ENCODE results near the gene FAM210A.

FAM210A gene

DNA sequence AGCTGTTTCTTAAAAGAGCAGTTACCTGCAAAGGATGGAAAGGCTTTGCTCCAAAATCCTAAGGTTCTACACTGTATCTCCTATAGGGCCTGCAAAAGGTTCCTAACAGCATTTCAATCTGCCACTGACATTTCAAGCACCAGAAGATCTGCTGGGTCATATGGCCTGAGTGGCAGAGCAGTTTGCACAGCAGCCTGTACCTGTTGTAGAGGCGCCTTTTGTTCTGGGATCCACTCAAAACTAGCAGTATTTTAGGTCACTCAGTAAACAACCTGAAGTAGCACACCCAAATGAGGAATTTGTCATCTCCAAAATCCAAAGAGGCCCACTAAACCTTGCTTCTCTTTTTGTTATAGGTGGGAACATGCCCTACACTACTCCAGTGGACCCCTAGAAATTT lies 6.2 kb downstream of the FAM210A start:
- TF ChIP-seq, protein P1, sequence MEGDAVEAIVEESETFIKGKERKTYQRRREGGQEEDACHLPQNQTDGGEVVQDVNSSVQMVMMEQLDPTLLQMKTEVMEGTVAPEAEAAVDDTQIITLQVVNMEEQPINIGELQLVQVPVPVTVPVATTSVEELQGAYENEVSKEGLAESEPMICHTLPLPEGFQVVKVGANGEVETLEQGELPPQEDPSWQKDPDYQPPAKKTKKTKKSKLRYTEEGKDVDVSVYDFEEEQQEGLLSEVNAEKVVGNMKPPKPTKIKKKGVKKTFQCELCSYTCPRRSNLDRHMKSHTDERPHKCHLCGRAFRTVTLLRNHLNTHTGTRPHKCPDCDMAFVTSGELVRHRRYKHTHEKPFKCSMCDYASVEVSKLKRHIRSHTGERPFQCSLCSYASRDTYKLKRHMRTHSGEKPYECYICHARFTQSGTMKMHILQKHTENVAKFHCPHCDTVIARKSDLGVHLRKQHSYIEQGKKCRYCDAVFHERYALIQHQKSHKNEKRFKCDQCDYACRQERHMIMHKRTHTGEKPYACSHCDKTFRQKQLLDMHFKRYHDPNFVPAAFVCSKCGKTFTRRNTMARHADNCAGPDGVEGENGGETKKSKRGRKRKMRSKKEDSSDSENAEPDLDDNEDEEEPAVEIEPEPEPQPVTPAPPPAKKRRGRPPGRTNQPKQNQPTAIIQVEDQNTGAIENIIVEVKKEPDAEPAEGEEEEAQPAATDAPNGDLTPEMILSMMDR (IDR thresholded peaks at IDR 0.05; ENCODE audit: extremely low read depth, missing control alignments): no peak
- DNase-seq (ENCODE audit: low spot score): no peak

DNA sequence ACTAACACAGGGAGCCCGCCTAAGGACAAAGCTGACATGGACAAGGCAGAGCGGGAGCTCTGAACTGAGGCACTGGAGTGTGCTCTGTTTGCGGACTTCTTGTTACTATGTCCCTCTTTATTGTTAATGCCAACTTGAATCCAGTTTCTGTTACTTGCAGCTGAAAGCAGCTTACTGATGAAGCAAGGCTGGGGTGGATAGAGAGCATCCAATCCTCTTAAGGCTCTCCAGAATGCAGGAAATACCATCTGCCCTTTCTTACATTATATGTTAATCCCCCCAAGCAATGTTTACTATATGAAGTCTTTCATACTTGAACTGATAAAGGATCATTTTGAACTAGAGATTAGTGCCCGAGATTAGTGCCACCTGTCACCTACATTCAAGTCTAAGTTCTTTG lies 9.4 kb downstream of the FAM210A start:
- DNase-seq (ENCODE audit: low spot score): no peak
- TF ChIP-seq, protein P1 (IDR thresholded peaks at IDR 0.05; ENCODE audit: extremely low read depth, missing control alignments): no peak

DNA sequence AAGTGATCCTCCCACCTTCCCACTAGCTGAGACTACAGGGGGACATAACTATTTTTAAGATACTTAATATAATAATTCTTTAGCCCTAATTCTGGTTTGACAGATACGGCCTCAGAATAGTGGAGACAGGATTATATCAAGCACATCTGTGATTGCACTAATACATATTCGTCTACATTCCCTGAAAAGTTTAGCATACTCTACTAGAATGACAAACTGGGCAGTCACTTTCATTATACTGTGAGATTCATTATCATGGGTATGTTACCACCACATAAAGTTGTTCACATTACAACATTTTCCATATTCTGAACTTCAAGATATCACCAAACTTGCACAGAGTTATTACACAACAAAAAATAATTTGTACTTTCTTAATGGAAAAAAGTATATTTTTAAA lies 11.0 kb downstream of the FAM210A start:
- TF ChIP-seq, protein P1 (IDR thresholded peaks at IDR 0.05; ENCODE audit: extremely low read depth, missing control alignments): no peak

DNA sequence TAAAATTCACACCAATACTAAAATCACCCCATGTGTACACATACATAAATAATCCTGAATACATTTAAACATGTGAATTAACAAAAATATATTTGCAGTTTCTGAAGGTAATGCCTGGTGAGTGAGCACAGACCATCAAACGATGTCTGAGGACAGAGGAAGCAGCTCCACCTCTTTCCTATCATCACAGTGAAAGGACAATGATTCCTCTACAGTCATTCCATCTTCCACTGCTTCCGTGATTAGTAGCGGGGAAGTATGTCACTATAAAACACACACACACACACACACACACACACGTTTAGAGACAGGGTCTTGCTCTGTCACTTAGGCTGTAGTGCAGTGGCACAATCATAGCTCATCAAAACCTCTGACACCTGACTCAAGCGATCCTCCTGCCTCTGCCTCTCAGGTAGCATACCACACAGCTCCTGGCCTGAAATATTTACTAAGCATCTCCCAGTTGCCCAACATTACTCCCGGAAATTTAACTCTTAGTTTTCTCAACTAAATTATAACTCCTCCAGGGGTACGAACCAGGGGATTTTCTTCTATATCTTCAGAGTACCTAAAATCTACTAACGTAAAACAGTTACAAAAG lies 12.8 kb downstream of the FAM210A start:
- DNase-seq (ENCODE audit: low spot score): no peak
- TF ChIP-seq, protein P1 (IDR thresholded peaks at IDR 0.05; ENCODE audit: extremely low read depth, missing control alignments): no peak

More for the DNA sequence above, 11.0 kb downstream of the FAM210A start:
- no peak for DNase-seq (ENCODE audit: low spot score)

DNA sequence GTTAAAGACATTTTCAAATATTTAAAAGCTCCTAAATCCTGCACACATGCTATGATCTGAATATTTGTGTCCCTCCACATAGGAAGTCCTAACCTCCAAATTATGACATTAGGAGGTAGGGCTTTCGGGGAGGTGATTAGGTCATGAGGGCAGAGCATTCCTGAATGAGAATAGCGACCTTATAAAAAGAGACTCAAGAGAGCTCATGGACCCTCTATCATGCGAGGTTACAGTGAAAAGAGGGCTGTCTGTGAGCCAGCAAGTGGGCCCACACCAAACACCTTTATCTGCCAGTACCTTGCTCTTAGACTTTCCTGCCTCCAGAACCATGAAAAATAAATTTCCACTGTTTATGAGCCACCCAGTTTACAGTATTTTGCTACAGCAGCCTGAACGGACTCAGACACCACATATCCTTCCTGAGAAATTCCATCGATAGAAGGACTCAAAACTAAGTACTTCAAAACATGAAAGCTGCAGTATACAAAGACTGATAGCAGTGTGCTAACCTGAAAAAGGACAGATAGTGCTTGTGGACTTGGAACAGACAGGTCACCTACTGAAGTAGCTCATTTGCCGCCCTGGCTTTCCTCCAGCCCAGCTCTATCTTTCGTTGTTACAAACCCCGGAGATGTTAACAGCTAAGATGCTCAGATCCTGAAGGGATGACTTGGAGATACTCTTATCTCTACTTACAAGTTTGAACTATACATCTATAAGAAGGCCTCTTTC lies 13.8 kb downstream of the FAM210A start:
- TF ChIP-seq, protein P1 (IDR thresholded peaks at IDR 0.05; ENCODE audit: extremely low read depth, missing control alignments): no peak
- DNase-seq (ENCODE audit: low spot score): no peak

DNA sequence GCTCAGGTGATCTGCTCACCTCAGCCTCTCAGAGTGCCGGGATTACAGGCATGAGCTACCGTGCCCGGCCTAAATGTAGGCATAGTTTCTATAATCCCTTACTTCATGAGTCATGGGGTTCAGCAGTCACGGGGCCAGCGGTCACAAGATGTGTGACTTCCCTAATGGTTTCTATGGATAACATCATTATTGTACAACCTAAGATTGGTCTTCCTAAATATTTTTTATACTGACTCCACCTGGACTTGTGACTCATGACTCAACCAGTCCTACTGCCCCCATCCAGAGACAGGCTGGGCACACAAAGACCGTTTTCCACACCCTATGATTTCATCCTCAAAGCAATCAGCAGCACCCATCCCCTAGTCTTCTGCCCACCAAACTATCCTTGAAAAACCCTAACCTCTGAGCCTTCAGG lies 15.9 kb downstream of the FAM210A start:
- TF ChIP-seq, protein P1 (IDR thresholded peaks at IDR 0.05; ENCODE audit: extremely low read depth, missing control alignments): no peak
- DNase-seq (ENCODE audit: low spot score): no peak

DNA sequence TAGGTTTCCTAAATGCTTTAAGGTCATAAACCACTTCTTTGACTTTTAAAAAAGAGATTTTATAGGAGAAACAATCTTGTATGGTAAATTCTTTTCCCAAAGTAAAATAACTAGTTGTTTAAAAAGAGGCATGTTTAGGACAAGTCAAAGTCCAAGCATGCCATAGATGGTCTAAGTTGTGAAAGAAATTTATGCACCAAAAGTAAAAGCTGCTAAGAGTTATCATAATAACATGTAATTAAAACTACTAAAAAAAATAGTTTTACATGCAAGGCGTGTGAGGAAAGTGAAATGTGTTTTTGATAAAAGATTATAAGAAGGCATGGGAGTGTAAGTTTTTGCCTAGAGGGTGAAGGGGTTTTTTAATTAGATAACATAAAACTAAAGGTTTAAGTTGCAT lies 22.5 kb downstream of the FAM210A start:
- DNase-seq (ENCODE audit: low spot score): no peak
- TF ChIP-seq, protein P1 (IDR thresholded peaks at IDR 0.05; ENCODE audit: extremely low read depth, missing control alignments): no peak
